22Rv1 (cell line): ENCODE results near the gene FBXL13.

Experiments
- ZFX ChIP-seq: fragments of 450-650 bp; IDR thresholded peaks from 2 replicates; pipeline ENCODE4 v1.6.1; 2017; ENCODE audit warnings: antibody characterized with exemption, borderline replicate concordance
- TF ChIP-seq, protein P1 (sequence below): fragments of 450-650 bp; IDR thresholded peaks from 2 replicates; pipeline ENCODE4 v1.5.1; 2017; ENCODE audit warnings: mild to moderate bottlenecking

- TF ChIP-seq ZFX, result no peak
- TF ChIP-seq, protein P1, sequence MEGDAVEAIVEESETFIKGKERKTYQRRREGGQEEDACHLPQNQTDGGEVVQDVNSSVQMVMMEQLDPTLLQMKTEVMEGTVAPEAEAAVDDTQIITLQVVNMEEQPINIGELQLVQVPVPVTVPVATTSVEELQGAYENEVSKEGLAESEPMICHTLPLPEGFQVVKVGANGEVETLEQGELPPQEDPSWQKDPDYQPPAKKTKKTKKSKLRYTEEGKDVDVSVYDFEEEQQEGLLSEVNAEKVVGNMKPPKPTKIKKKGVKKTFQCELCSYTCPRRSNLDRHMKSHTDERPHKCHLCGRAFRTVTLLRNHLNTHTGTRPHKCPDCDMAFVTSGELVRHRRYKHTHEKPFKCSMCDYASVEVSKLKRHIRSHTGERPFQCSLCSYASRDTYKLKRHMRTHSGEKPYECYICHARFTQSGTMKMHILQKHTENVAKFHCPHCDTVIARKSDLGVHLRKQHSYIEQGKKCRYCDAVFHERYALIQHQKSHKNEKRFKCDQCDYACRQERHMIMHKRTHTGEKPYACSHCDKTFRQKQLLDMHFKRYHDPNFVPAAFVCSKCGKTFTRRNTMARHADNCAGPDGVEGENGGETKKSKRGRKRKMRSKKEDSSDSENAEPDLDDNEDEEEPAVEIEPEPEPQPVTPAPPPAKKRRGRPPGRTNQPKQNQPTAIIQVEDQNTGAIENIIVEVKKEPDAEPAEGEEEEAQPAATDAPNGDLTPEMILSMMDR, result no peak
Observed at GRCh38 chr7:102834466-102834865, 240.1 kb downstream of the FBXL13 start.
